Activated CD8-positive, alpha-beta memory T cell treated with anti-CD3 and anti-CD28 coated beads, Interleukin-2, amount 50 U/mL, for 1 hour (primary cell): Measurements from ENCODE around the gene BRSK2.

Source experiments
- DNase-seq: peaks from one replicate; pipeline ENCODE4 v3.0.0-alpha.2; 2020; ENCODE audit errors: extremely low read depth

Gene BRSK2

DNA sequence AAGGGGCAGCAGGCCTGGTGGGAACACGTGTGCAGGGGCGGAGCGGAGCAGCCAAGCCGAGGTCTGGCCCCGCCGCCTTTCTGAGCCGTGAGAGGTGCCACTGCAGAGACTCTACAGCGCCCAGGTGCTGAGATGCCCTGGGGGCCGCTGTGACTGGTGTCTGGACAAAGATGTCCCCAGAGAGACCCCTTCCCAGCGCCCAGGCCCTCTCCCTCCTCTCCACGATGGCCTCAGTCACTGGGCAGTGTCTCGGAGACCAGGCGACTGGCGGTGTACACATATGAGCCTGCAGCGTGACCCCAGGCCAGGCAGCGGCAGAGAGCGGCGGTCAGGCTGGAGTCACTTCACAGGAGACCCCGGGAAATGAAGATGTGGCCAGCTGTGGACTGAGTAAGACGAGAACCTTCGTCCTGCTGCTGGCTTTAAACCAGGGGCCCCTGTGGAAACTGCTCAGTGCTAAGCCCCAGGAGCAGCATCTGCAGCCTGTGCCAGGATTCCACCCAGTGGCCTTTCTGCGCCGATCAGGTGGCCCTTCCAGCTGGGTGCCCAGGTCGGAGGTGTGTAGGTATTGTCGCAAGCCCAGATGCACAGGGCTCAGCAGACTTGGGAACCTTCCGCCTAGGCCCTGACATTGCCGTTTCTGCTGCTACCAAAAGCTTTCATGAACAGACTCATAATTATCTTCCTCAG, 62.2 kb downstream of the BRSK2 start:
- no peak for DNase-seq

DNA sequence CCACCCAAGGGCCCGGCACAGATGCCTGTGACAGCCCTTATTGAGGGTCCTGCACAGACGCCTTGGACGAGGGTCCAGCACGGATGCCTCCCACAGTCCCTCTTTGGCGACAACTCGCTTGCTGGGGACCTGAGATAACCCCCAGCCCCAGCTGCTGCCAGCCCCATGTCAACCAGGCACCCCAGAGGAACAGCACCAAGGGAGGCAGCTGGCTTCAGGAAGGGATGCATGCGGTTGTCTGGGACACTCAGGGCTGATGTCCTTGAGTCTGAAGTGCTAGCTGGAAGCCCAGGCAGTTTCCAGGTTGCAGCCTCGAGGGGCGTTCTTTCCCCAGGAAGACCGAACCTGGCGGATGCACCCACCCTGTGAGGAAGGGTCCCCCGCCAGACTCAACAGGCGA, 63.0 kb downstream of the BRSK2 start:
- no peak for DNase-seq

- DNase-seq, result no peak
Observed at GRCh38 chr11:1453611-1454034, 63.9 kb downstream of the BRSK2 start.

GRCh38 chr11:1454576-1454975, 64.8 kb downstream of the BRSK2 start:
- DNase-seq, result no peak

- no peak for DNase-seq
Observed at GRCh38 chr11:1455032-1455762, 65.5 kb downstream of the BRSK2 start.

GRCh38 chr11:1455763-1456060, 66.0 kb downstream of the BRSK2 start:
- no peak for DNase-seq

DNA sequence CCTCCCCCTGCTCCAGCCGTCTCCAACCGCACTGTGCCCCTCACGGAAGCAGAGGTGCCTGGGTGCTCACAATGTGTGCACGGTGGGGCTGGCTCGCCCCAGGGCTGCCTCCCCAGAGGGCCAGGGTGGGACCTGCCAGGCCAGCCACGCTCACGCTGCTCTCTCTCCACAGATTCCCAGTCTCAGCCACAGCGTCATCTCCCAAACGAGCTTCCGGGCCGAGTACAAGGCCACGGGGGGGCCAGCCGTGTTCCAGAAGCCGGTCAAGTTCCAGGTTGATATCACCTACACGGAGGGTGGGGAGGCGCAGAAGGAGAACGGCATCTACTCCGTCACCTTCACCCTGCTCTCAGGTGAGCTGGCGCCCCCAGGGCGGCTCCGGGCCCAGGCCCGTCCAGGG, 66.4 kb downstream of the BRSK2 start:
- no peak for DNase-seq

DNA sequence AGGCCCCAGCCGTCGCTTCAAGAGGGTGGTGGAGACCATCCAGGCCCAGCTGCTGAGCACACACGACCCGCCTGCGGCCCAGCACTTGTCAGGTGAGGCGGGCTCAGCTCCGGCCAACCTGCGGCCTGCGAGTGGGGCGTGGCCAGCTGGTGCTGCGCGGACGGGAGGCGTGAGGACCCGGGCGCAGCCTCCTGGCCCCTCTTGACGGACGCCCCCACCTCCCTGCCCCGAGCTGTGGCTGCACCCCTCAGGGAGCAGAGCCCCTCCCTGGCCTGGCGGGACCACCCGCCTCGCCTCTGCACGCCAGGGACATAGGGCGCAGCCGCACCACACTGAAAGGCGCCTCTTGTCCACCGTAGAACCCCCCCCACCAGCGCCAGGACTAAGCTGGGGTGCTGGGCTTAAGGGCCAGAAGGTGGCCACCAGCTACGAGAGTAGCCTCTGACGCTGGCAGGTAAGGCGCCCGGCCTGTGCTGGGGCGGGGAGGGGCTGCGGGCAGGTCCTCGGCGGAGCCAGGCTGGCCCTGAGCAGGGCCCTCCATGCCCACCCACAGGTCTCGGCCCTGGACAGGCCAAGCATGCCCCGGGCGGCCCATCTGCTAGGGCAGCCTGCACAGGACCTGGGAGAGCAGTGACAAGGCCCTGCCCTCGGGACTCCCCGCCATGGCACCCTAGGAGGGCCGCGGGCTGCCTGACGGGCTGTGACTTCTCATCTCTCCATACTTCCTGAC, 67.0 kb downstream of the BRSK2 start:
- DNase-seq, result no peak

GRCh38 chr11:1457326-1457680, 67.6 kb downstream of the BRSK2 start:
- DNase-seq, result no peak

GRCh38 chr11:1457856-1458255, 68.1 kb downstream of the BRSK2 start:
- no peak for DNase-seq

DNA sequence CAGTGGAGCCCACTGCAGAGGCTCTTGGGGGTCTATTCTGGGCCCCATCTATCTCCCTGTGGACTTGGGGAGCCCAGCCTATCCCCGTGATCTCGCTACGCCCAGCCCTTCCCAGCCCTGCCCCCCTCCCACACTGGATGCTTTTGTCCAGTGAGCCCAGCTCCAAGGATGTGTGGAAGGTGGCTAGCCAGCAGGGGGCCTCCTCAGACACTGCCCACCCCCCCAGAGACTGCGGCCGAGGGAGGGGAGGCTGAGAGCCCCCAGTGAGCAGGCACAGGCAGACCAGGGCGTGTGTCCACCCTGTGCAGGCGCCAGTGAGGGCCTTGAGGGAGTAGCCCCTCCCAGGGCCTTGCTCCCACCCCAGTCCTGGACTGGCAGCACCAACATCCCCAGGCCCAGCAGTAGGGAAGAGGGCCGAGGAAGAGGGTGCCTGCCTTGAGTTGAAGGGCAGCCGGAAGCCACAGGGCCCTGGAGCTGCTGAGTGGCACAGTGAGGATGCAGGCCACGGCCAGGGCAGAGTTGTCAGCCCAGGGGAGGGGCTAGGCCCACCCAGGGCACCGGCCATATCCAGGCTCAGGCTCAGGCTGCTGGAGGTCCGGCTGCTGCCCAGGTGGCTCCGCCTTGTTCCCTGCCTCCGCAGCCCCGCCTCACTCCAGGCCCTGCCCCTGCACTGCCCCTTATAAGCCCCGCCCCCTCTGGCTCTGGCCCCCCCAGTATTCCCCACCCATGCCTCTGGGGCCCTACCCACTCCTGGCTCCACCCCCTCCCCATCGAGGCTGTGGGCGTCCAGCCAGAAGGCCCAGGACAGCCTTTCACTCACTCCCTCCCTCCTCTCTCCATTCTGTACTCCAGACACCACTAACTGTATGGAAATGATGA, 68.8 kb downstream of the BRSK2 start:
- DNase-seq, result no peak

DNA sequence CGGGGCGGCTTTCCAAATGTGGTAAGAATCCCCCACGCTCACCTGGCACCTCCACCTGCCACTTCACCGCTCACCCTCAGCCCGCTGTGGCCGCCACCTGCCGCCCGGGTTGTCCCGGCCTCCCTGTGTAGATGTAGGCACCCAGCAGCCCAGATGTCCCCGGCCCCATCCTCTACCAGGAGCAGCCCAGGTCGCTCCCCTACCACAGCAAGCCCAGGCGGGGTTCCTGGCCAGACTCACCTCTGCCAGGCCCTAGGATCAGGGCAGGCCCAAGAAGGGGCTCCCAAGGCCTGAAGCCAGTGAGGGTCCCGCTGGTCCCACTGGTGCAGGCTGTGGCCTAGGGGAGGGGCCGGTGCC, 69.5 kb downstream of the BRSK2 start:
- DNase-seq, result no peak

DNA sequence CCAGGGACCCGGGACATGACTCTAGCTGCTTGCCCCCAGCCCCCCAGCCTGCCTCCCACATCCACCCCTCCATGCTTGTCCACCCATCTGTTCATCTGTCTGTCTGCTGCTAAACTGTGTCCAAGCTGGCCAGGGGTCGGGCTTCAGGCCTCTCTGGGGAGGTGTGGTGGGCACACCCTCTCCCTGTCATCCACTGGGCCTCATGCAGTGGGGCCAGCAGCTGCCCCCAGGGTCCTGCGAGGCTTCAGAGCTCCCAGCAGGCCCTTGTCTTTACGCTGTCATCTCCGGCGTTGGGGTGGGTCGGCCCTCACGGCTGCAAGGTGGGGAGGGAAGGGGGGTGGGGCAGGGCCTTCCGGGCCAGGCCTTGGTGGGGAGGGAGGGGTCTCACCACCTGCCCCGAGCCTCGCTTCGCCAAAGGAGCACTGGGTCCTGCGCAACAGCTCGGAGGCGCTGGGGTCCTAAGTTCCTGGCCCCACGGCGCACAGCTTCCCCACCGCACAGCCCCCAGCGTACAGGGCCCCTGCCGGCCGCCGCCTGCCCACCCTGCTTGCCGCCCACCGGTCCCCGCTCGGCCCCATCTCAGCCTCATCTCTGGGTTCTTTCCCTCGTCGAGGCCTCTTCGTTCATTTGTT, 70.1 kb downstream of the BRSK2 start:
- DNase-seq, result no peak

DNA sequence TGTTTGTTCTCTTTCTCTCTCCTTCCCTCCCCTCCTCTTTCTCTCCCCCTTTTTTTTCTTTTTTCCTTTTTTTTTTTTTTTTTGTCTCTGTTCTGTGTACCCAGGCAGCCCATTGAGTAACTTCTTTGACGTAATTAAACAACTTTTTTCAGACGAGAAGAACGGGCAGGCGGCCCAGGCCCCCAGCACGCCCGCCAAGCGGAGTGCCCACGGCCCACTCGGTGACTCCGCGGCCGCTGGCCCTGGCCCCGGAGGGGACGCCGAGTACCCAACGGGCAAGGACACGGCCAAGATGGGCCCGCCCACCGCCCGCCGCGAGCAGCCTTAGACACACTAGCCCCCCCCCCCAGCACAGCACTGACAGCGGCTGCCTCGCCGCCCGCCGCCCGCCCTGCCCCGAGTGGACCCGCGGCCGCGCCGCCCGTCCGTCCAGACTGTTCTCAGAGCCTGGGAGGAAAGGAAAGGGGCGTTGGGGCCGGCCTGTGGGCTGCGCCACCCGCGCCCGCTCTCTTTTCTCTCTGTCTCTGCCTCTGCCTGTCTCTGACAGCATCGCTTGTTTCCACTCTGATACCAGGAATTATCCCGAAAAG, 70.8 kb downstream of the BRSK2 start:
- no peak for DNase-seq

GRCh38 chr11:1460986-1461825, 71.5 kb downstream of the BRSK2 start:
- DNase-seq, result no peak

- DNase-seq, result no peak
Observed at GRCh38 chr11:1461826-1462697, 72.3 kb downstream of the BRSK2 start.

DNA sequence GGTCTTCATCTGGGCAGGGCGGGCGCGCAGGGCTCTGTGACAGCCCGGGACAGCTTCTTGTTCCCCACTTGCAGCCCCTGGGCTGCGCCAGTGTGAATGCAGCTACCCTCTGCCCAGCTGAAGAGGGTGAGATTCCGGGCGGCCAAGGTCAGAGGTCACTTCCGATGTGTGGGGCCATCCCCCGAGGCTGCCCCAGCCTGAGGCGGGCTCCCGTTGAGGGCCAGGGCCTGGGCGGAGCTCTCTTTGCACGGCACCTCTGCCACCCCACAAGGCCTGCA, 72.9 kb downstream of the BRSK2 start:
- no peak for DNase-seq

GRCh38 chr11:1463056-1463455, 73.3 kb downstream of the BRSK2 start:
- no peak for DNase-seq

DNA sequence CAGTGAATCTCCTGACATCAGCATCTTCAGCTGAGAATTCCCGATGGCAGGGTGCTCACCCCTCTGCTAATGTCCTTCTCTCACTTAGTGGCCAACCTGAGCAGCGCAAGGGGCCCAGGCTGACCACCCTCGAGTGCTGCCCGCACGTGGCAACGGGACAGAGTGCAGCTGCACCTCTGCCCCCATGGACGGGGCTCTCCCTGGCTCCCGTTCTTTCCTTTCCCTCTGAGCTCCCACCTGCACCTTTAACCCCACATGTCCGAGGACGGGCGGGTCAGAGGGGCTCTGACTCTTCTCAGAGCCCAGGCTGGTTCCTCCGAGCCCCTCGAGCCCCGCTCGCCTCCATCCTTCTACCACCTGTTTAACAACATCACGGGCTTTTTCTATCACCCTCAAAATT, 77.0 kb downstream of the BRSK2 start:
- no peak for DNase-seq

DNA sequence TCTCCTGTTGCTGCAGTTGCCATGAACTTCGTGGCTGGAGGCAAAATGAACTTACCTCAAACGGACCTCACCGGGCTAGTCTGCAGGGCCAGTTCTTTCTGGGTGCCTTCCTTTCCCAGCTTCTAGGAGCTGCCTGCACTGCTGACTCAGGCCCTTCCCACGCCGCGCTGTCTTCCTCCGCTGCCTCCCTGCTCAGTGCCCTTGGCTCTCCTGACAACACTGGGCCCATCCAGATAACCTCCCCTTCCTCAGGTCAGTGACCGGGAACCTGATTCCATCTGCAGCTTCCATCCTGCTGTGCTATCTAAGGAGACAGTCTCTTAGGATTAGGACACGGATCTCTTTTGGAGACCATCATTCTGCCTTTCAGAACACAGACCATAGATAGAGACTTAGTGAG, 77.5 kb downstream of the BRSK2 start:
- no peak for DNase-seq
